Rectal smooth muscle tissue (tissue), 1 donor: ENCODE data around the gene SCAI.
"Not testable (repeated sequence)": the region's sequence is repeated elsewhere in the genome, so short reads cannot be mapped to it uniquely, and the experiment has no call there.

Source experiments
- H3K27ac ChIP-seq: one replicate; pipeline ENCODE4 v1.7.0; 2013; ENCODE audit warnings: low read depth, low read length, inconsistent platforms
- H3K27me3 ChIP-seq: one replicate; pipeline ENCODE4 v1.7.0; 2013; ENCODE audit warnings: low read length; ENCODE audit not compliant: control insufficient read depth, insufficient read depth
- H3K36me3 ChIP-seq: one replicate; pipeline ENCODE4 v1.7.0; 2013; ENCODE audit warnings: low read length; ENCODE audit not compliant: control insufficient read depth, insufficient read depth
- H3K4me1 ChIP-seq: one replicate; pipeline ENCODE4 v1.7.0; 2013; ENCODE audit warnings: low read length; ENCODE audit not compliant: control insufficient read depth, insufficient read depth
- H3K4me3 ChIP-seq: one replicate; pipeline ENCODE4 v1.7.0; 2013; ENCODE audit warnings: low read length
- H3K9ac ChIP-seq: one replicate; pipeline ENCODE4 v1.7.0; 2013; ENCODE audit warnings: low read length

Gene SCAI

DNA sequence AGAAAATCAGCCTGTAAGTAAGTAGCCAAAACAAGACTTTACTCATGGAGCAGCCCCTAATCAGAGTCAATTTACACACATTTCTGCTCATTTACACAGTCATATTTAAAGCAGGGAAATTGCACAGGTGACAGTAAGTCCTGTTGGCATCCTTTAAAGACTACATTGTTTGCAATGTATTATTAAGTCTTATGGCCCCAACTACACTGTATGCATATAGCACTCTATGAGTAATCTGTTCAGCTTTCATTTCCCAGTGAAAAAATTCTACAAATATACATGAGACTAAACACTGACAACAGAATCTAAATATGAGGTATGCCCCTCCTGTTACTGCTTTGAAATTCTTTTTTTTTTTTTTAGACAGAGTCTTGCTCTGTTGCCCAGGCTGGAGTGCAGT is 26.6 kb upstream of the SCAI start:
- H3K36me3 ChIP-seq = peaks cover 4% of the 10 kb centered on the region
- no peaks in the 10 kb centered on the region for H3K27me3 ChIP-seq
- H3K4me3 ChIP-seq = no peak overlapping the region
- no peak overlapping the region for H3K27ac ChIP-seq
- peaks cover 7% of the 10 kb centered on the region for H3K4me1 ChIP-seq
- no peak overlapping the region for H3K9ac ChIP-seq

GRCh38 chr9:125166762-125167161 is 23.4 kb upstream of the SCAI start:
- Histone ChIP-seq H3K4me1 (no peaks in the 10 kb centered on the region), H3K27ac (no peak overlapping the region), H3K9ac (no peak overlapping the region), H3K4me3 (no peak overlapping the region), H3K27me3 (no peaks in the 10 kb centered on the region), H3K36me3 (peaks cover 4% of the 10 kb centered on the region)

DNA sequence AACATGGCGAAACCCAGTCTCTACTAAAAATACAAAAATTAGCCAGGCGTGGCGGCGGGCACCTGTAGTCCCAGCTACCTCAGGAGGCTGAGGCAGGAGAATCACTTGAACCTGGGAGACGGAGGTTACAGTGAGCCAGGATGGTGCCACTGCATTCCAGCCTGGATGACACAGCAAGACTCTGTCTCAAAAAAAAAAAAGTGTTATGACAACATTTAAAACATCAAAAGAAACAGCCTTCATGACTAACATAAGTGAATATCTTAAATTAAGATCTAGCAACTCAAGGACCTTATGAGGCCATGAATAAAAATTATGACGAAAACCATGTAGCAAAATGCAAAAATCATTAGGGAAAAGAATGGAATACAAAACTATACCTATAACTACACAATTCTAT is 19.6 kb upstream of the SCAI start:
- not testable (repeated sequence) for H3K27me3 ChIP-seq, H3K4me3 ChIP-seq, H3K9ac ChIP-seq, H3K27ac ChIP-seq, H3K36me3 ChIP-seq, H3K4me1 ChIP-seq

DNA sequence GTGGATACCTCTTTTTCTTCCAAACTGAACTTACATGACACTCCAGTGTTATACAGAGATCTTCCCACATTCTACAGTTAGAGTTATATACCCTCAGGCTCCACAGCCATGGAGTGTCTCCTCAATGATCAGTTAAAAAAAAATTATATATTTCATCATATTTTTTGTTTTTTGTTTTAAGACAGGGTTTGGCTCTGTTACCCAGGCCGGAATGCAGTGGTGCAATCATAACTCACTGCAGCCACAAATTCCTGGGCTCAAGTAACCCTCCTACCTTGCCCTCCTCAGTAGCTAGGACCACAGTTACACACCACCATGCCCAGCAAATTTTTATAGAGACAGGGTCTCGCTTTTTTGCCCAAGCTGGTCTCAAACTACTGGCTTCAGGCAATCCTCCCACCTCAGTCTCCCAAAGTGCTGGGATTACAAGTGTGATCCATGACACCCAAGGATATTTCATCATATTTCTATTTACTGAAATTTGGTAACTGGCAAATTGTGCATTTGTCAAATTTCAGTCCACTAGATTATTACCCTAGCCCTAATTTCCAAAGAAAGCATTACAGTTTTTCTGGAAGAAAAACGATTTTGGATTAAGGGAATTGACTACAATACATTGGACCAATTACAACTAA is 18.1 kb upstream of the SCAI start:
- no peak overlapping the region for H3K4me3 ChIP-seq
- H3K9ac ChIP-seq = no peak overlapping the region
- no peaks in the 10 kb centered on the region for H3K36me3 ChIP-seq
- H3K4me1 ChIP-seq = peaks cover 7% of the 10 kb centered on the region
- H3K27me3 ChIP-seq = no peaks in the 10 kb centered on the region
- H3K27ac ChIP-seq = no peak overlapping the region

DNA sequence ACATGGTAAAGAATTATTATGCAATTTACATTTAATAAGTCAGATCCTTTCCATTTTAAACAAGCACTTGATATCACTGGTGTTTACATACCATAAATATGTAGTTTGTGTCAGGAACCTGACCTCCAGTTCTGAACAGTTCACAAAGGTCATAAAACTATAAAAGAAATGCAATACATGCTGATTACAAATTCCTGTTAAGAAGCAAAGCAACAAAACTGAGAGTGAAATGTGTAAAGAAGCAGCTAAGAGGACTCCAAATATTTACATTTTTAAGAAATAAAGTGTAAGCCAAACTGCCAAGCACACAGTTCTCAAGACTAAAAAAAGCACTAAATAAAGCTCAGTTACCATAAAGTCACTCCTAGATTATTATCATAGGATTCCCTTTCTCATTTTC is 17.4 kb upstream of the SCAI start:
- H3K4me3 ChIP-seq = no peak overlapping the region
- H3K27ac ChIP-seq = no peak overlapping the region

GRCh38 chr9:125156551-125156950 is 13.2 kb upstream of the SCAI start:
- H3K27me3 ChIP-seq = no peaks in the 10 kb centered on the region
- H3K36me3 ChIP-seq = no peaks in the 10 kb centered on the region
- no peak overlapping the region for H3K4me3 ChIP-seq
- H3K4me1 ChIP-seq = peaks cover 6% of the 10 kb centered on the region
- H3K27ac ChIP-seq = no peak overlapping the region
- H3K9ac ChIP-seq = no peak overlapping the region

More for the DNA sequence above, 17.4 kb upstream of the SCAI start:
- H3K36me3 ChIP-seq = no peaks in the 10 kb centered on the region
- H3K27me3 ChIP-seq = no peaks in the 10 kb centered on the region
- no peak overlapping the region for H3K9ac ChIP-seq
- H3K4me1 ChIP-seq = peaks cover 7% of the 10 kb centered on the region

DNA sequence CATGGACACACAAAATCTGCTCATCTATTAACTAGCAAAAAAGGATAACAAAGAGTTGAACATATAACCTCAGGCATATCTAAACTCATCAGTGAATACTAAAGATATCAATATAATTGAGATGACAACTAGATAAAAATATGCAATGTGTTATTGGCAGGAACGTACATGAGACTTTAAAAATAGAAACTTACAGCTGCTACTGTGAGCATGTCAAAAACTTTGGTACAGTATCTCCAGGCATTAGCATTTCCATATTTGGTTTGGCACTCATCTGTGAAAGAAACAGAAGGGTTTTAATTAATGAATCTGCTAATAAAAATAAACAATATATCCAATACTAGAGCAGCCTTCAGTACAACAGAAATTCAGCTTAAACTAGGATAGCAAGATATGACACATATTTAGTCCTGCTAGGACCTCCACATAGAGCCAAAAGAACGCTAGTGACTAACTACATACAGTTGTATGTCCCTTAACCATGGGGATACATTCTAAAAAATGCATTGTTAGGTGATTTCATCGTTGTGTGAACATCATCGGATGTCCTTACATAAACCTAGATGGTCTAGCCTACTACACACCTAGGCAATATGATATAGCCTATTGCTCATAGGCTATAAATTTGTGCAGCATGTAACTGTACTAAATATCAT is 10.5 kb upstream of the SCAI start:
- H3K4me1 ChIP-seq = no peaks in the 10 kb centered on the region
- no peak overlapping the region for H3K27ac ChIP-seq
- no peak overlapping the region for H3K9ac ChIP-seq
- H3K27me3 ChIP-seq = no peaks in the 10 kb centered on the region
- no peak overlapping the region for H3K4me3 ChIP-seq
- peaks cover 3% of the 10 kb centered on the region for H3K36me3 ChIP-seq

GRCh38 chr9:125151730-125152129 is 8.4 kb upstream of the SCAI start:
- H3K9ac ChIP-seq = no peak overlapping the region
- no peak overlapping the region for H3K27ac ChIP-seq
- H3K36me3 ChIP-seq = peaks cover 3% of the 10 kb centered on the region
- H3K27me3 ChIP-seq = no peaks in the 10 kb centered on the region
- peaks cover 2% of the 10 kb centered on the region for H3K4me1 ChIP-seq
- no peak overlapping the region for H3K4me3 ChIP-seq

GRCh38 chr9:125150349-125151245 is 7.3 kb upstream of the SCAI start:
- H3K4me1 ChIP-seq = peaks cover 9% of the 10 kb centered on the region
- H3K36me3 ChIP-seq = peaks cover 3% of the 10 kb centered on the region
- no peak overlapping the region for H3K4me3 ChIP-seq
- no peak overlapping the region for H3K27ac ChIP-seq
- H3K9ac ChIP-seq = no peak overlapping the region
- no peaks in the 10 kb centered on the region for H3K27me3 ChIP-seq

DNA sequence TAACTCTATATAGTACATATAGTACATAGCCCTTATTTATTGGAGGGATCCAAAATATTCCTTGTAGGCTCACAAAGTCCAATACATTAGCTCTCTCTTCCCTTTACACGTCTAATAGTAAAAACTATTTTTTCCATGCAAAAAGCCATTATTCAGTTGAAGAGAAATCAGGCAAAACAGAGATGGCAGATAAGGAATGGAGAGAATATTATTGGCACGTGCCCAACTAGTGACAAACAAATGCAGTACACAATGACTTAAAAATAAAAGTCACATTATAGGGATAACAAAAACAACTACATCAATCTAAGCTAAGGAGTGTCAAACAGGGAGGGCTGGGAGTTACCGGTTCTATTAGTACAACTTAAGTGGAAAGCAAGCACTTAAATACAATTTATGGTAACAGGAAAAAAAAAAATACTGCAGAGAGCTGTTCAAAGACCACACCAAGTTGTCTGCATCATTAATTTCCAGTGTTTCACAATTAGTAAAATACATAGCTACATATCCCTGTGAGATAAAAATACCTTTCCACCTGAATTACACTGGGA is 4.1 kb upstream of the SCAI start:
- Histone ChIP-seq H3K27me3 (no peaks in the 10 kb centered on the region), H3K4me3 (no peak overlapping the region), H3K36me3 (peaks cover 3% of the 10 kb centered on the region), H3K9ac (no peak overlapping the region), H3K4me1 (peaks cover 9% of the 10 kb centered on the region), H3K27ac (no peak overlapping the region)

GRCh38 chr9:125146247-125146646 is 2.9 kb upstream of the SCAI start:
- Histone ChIP-seq H3K27ac (peak overlapping the region; percentile 51), H3K27me3 (no peaks in the 10 kb centered on the region), H3K4me3 (no peak overlapping the region), H3K9ac (no peak overlapping the region), H3K4me1 (peaks cover 9% of the 10 kb centered on the region), H3K36me3 (peaks cover 3% of the 10 kb centered on the region)

DNA sequence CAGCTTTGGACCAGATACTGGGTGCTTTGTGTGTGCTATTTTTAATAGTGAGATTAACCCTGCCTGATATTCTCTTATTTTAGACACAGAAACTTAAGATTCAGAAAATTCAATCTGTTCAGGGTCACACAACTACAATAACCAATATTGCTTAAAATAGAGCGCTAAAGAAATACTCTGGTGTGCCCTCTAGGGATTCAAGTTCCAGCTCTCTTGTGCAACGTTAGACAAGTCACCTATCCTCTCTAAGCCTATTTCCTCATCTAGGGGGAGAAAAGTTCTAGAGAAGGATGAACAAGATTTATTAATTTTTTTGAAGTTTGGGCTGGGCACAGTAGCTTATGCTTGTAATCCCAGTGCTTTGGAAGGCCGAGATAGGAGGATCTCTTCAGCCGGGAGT is 2.1 kb upstream of the SCAI start:
- H3K36me3 ChIP-seq = no peaks in the 10 kb centered on the region
- H3K9ac ChIP-seq = no peak overlapping the region
- H3K4me1 ChIP-seq = peaks cover 9% of the 10 kb centered on the region
- no peak overlapping the region for H3K27ac ChIP-seq
- H3K27me3 ChIP-seq = no peaks in the 10 kb centered on the region
- H3K4me3 ChIP-seq = no peak overlapping the region
